ENCODE data around the gene ANKRD65. TPM values are rescaled to one million over a fixed set of nuclear protein-coding genes. Genes with fewer than 3 reads are reported as not detected.

ANKRD65 gene
- total and polyA plus RNA-seq, 8 donors, result 2.3 to 41.8 (median 14.0) TPM

DNA sequence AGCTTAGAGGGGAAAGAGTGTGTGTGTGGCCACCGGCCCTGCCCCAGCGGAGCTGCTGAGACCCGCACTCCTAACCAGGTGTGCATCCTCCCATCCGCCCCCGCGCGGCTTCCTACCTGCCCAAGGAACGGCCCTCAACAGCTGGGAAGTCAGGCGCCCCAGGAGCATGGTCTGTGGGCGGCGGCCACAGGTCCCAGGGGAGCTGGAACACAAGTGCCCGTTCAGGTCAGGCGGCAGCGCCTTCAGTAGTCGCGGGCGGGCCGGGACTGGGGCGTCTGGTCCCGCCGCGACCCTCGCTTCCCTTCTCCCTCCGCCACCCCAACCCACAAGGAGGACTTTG is 46.5 kb downstream of the ANKRD65 start:
- DNase-seq (peak in 3 of 6 donors; percentile 32 to 84 (median 66)), FAIRE-seq (no peak), ATAC-seq (peak in 1 of 4 donors; percentile 1)
- H3K36me3 ChIP-seq, result no peaks in the 10 kb centered on the region
- WGBS, 2 donors, result 0% methylated on average over 13 to 24 of the region's 24 CpGs
- H3K9me3 ChIP-seq, result no peaks in the 10 kb centered on the region
- H3K27me3 ChIP-seq, result no peaks in the 10 kb centered on the region
- peak overlapping the region; percentile 95 to 100 (median 96) for H3K4me3 ChIP-seq
- TF ChIP-seq, protein P1, sequence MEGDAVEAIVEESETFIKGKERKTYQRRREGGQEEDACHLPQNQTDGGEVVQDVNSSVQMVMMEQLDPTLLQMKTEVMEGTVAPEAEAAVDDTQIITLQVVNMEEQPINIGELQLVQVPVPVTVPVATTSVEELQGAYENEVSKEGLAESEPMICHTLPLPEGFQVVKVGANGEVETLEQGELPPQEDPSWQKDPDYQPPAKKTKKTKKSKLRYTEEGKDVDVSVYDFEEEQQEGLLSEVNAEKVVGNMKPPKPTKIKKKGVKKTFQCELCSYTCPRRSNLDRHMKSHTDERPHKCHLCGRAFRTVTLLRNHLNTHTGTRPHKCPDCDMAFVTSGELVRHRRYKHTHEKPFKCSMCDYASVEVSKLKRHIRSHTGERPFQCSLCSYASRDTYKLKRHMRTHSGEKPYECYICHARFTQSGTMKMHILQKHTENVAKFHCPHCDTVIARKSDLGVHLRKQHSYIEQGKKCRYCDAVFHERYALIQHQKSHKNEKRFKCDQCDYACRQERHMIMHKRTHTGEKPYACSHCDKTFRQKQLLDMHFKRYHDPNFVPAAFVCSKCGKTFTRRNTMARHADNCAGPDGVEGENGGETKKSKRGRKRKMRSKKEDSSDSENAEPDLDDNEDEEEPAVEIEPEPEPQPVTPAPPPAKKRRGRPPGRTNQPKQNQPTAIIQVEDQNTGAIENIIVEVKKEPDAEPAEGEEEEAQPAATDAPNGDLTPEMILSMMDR (IDR thresholded peaks at IDR 0.05), result no peak
- H3K4me1 ChIP-seq, result peaks cover 6 to 26% (median 13%) of the 10 kb centered on the region in 3 donors
- intact Hi-C loops (cut with DNase I), result no loop called here
- H3K27ac ChIP-seq, result peak overlapping the region; percentile 87 to 93 (median 92)

DNA sequence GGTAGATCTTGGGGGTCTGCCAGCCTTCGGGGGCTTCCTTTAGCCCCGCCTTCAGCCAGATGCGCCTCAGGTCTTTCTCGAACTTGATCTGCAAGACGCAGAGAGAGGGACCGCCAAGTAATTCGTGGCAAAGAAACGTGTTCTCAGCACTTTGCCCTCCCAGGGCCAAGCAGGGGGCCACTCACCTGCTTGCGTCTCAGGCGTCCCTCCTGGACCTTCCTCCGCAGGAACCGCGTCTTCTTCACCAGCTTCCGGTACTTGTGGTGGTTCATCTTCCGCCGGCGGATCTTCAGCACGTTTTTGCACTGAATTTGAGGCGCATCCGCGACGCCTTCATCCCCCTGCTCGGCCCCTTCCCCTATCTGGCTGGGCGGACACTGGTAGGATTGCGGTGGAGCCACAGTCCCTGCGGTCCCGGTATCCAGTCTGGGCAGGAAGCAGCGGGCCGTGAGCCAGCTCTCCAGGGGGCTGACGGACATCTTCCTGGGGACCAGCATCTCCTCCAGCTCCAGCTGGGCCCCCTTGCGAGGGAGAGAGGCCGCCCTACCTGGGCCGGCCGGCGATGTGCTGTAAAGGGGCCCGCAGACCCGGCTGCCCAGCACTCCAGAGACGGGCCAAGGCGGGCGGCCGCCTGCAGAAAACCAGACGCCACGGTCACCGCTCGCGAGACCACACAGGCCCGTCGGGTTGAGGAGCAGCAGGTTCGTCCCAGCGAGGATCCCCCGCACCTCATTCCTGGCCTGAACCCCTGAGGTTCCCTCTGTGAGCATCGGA is 47.1 kb downstream of the ANKRD65 start:
- Histone ChIP-seq H3K27ac (peak overlapping the region in 2 of 4 donors; percentile 87 to 93), H3K9me3 (no peaks in the 10 kb centered on the region), H3K36me3 (no peaks in the 10 kb centered on the region), H3K27me3 (no peaks in the 10 kb centered on the region), H3K4me1 (peaks cover 6 to 26% (median 13%) of the 10 kb centered on the region in 3 donors), H3K4me3 (peak overlapping the region; percentile 95 to 100 (median 96))
- 36 to 37% methylated on average over 50 to 52 of the region's 52 CpGs for WGBS, 2 donors
- no peak for FAIRE-seq
- intact Hi-C loops (cut with DNase I), result no loop called here
- ATAC-seq, result no peak
- TF ChIP-seq, protein P1 (IDR thresholded peaks at IDR 0.05), result no peak
- DNase-seq, result peak in 3 of 6 donors; percentile 60 to 83 (median 64)

DNA sequence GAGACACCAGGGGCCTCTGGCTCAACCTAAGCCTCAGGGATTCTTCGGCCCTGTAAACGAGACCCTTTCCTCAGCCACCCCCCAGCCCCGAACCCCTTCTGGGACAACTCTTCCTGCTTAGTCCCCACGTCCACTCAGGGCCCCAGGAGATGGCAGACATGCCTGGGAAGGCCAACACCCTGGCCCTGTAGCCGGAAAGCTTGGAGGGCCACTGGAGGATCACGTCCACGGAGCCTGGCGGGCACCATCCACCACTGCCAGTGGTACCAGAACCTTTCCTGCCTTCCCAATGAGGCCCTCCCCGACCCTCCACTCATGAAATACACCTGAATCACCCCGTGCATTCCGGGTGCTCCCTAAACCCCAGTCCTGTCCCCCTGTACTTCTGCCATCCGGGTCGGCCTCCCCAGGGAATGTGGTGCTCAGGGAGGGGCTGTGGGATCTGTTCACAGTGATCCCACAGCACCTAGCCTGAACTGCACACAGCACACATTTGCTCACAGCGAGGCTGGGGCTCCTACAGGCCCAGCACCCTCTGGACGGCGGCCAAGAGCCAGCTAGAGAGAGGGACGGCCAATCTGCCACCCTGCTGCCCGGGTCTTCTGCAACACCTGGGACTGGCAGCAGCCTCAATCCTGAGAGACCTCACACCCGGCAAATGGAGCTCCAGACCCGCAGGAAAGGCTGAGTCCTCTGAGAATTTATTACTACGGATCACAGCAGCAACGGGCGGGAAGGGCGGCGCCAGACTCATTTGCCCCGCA is 47.8 kb downstream of the ANKRD65 start:
- DNase-seq (peak in 2 of 6 donors; percentile 61 to 75), ATAC-seq (no peak), FAIRE-seq (no peak)
- Histone ChIP-seq H3K27ac (no peak overlapping the region), H3K4me3 (peak overlapping the region in 2 of 4 donors; percentile 95 to 98), H3K27me3 (no peaks in the 10 kb centered on the region), H3K36me3 (no peaks in the 10 kb centered on the region), H3K9me3 (no peaks in the 10 kb centered on the region), H3K4me1 (peaks cover 6 to 26% (median 13%) of the 10 kb centered on the region in 3 donors)
- 73 to 77% methylated on average over 26 of the region's 26 CpGs for WGBS, 2 donors
- intact Hi-C loops (cut with DNase I), result no loop called here
- TF ChIP-seq, protein P1 (IDR thresholded peaks at IDR 0.05), result no peak

DNA sequence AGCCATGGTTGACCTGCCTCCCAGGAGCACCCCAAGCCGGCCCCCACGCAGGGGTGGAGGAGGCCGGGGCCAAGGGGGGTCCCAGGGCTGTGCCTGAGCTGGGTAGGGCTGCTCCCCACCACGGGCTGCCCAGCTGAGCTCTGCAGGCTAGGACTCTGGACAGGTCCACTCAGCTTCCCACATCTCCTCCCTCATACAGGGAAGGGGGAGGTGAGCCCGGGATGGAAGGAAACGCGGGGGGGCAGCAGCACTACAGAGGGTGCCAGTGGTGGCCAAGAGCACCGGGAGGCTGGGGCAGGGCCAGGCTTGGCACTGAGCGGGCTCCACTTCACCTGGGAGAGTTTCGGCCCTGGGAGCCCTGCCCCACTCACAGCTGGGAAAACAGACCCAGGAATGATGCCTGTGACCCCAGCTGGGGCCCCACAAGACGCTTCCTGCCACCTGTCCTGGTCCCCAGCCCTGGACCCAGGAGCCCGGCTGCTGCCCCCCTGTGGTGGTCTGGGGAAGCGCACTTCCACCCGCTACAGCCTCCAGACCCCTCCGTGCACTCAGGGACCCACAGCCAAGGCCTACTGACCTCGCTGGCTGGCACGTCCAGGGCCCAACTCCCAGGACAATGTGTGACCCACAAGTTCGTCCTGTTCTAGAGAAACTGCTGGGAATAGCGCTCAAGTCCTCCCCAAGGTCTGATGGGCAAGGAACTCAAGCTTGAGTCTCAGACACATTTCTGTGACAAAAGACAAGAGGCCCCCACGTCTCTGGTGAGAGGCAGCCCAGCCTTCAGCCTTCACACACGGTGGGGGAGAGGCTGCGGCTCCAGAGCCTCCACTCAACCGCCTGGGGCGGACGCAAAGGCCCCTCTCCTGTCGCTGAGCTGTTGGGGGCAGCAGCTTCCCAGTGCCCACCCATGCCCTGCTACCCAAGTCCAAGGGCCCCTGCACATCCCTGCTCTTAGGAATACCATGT is 49.0 kb downstream of the ANKRD65 start:
- intact Hi-C loops (cut with DNase I), result no loop called here

More for the DNA sequence above, 49.0 kb downstream of the ANKRD65 start:
- peak overlapping the region in 1 of 4 donors; percentile 33 for H3K27ac ChIP-seq
- H3K27me3 ChIP-seq, result no peaks in the 10 kb centered on the region
- H3K4me3 ChIP-seq, result no peak overlapping the region
- ATAC-seq, result peak; percentile 39 to 61 (median 54)
- H3K36me3 ChIP-seq, result no peaks in the 10 kb centered on the region
- no peaks in the 10 kb centered on the region for H3K9me3 ChIP-seq
- 23 to 25% methylated on average over 25 to 26 of the region's 26 CpGs for WGBS, 2 donors
- TF ChIP-seq, protein P1 (IDR thresholded peaks at IDR 0.05), result peak; percentile 94 to 98 (median 96)
- no peak for FAIRE-seq
- peaks cover 6 to 26% (median 13%) of the 10 kb centered on the region in 3 donors for H3K4me1 ChIP-seq
- DNase-seq, result peak; percentile 68 to 93 (median 83)
